Hepatocyte (in vitro differentiated cells): ENCODE measurements around the gene TNFAIP2. TPM values are rescaled to one million over a fixed set of nuclear protein-coding genes. Genes with fewer than 3 reads are reported as not detected.

Experiments used
- DNase-seq: peaks from one replicate; pipeline ENCODE4 v3.0.0-alpha.2; 2016; ENCODE audit warnings: low spot score
- H2AFZ ChIP-seq: fragments of 200-600 bp; sonication (generic); 2 replicates; pipeline ENCODE4 v1.6.0; 2016; ENCODE audit warnings: antibody characterized with exemption, mild to moderate bottlenecking
- H3K27ac ChIP-seq: fragments of 200-600 bp; sonication (generic); 2 replicates; pipeline ENCODE4 v1.5.1; 2016; ENCODE audit warnings: mild to moderate bottlenecking
- H3K27me3 ChIP-seq: fragments of 200-600 bp; sonication (generic); 2 replicates; pipeline ENCODE4 v1.6.1; 2016
- H3K36me3 ChIP-seq: fragments of 200-600 bp; sonication (generic); replicated peaks from 2 replicates; pipeline ENCODE4 v1.5.1; 2016; ENCODE audit warnings: low read depth; ENCODE audit not compliant: insufficient read depth
- H3K4me1 ChIP-seq: fragments of 200-600 bp; sonication (generic); 2 replicates; pipeline ENCODE4 v1.5.1; 2016; ENCODE audit warnings: mild to moderate bottlenecking, moderate library complexity; ENCODE audit not compliant: insufficient read depth
- H3K4me2 ChIP-seq: fragments of 200-600 bp; sonication (generic); 2 replicates; pipeline ENCODE4 v1.6.0; 2016
- H3K4me3 ChIP-seq: fragments of 200-600 bp; sonication (generic); 2 replicates; pipeline ENCODE4 v1.5.1; 2016; ENCODE audit warnings: mild to moderate bottlenecking
- H3K79me2 ChIP-seq: fragments of 200-600 bp; sonication (generic); 2 replicates; pipeline ENCODE4 v1.6.0; 2017; ENCODE audit warnings: mild to moderate bottlenecking
- H3K9me2 ChIP-seq: fragments of 200-600 bp; sonication (generic); replicated peaks from 2 replicates; pipeline ENCODE4 v1.6.0; 2017; ENCODE audit warnings: mild to moderate bottlenecking; ENCODE audit not compliant: insufficient read depth
- H3K9me3 ChIP-seq: fragments of 200-600 bp; sonication (generic); 2 replicates; pipeline ENCODE4 v1.5.1; 2016; ENCODE audit warnings: low read depth, mild to moderate bottlenecking
- H4K20me1 ChIP-seq: fragments of 200-600 bp; sonication (generic); 2 replicates; pipeline ENCODE4 v1.6.0; 2016; ENCODE audit warnings: mild to moderate bottlenecking; ENCODE audit not compliant: insufficient read depth, poor library complexity, severe bottlenecking
- CTCF ChIP-seq: fragments of 200-600 bp; sonication (generic); IDR thresholded peaks from 2 replicates; pipeline ENCODE4 v1.5.1; 2016; ENCODE audit warnings: antibody characterized with exemption, mild to moderate bottlenecking; ENCODE audit not compliant: poor library complexity
- EZH2 ChIP-seq: fragments of 200-600 bp; sonication (generic); IDR thresholded peaks from 2 replicates; pipeline ENCODE4 v1.6.1; 2016; ENCODE audit warnings: antibody characterized with exemption, mild to moderate bottlenecking, borderline replicate concordance
- EZH2phosphoT487 ChIP-seq: fragments of 200-600 bp; sonication (generic); IDR thresholded peaks from one replicate; pipeline ENCODE4 v1.6.1; 2018; ENCODE audit warnings: antibody characterized with exemption, mild to moderate bottlenecking, low read depth, moderate library complexity; ENCODE audit not compliant: unreplicated experiment, severe bottlenecking
- WGBS: methylation state at CpG from one replicate; pipeline ENCODE4 v1.1.6; 2016; ENCODE audit warnings: low lambda C conversion rate; ENCODE audit errors: missing lambda C conversion rate; 5-methylcytosine and 5-hydroxymethylcytosine counted together
- polyA plus RNA-seq: library from polyadenylated mRNA; unstranded; fragments of >200 nt; fragmentation: Nextera tagmentation; extraction: Ambion mirVana; gene quantifications from 2 replicates; pipeline ENCODE4 v1.2.1, GENCODE V29; 2016
- total RNA-seq: library from RNA; depleted of rRNA; stranded (reverse); fragments of >200 nt; gene quantifications from 2 replicates; pipeline ENCODE4 v1.2.3, GENCODE V29; 2014

Gene TNFAIP2, protein sequence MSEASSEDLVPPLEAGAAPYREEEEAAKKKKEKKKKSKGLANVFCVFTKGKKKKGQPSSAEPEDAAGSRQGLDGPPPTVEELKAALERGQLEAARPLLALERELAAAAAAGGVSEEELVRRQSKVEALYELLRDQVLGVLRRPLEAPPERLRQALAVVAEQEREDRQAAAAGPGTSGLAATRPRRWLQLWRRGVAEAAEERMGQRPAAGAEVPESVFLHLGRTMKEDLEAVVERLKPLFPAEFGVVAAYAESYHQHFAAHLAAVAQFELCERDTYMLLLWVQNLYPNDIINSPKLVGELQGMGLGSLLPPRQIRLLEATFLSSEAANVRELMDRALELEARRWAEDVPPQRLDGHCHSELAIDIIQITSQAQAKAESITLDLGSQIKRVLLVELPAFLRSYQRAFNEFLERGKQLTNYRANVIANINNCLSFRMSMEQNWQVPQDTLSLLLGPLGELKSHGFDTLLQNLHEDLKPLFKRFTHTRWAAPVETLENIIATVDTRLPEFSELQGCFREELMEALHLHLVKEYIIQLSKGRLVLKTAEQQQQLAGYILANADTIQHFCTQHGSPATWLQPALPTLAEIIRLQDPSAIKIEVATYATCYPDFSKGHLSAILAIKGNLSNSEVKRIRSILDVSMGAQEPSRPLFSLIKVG
- 14.0 and 16.0 TPM in 2 replicates for total RNA-seq
- polyA plus RNA-seq = 14.2 and 28.2 TPM in 2 replicates

DNA sequence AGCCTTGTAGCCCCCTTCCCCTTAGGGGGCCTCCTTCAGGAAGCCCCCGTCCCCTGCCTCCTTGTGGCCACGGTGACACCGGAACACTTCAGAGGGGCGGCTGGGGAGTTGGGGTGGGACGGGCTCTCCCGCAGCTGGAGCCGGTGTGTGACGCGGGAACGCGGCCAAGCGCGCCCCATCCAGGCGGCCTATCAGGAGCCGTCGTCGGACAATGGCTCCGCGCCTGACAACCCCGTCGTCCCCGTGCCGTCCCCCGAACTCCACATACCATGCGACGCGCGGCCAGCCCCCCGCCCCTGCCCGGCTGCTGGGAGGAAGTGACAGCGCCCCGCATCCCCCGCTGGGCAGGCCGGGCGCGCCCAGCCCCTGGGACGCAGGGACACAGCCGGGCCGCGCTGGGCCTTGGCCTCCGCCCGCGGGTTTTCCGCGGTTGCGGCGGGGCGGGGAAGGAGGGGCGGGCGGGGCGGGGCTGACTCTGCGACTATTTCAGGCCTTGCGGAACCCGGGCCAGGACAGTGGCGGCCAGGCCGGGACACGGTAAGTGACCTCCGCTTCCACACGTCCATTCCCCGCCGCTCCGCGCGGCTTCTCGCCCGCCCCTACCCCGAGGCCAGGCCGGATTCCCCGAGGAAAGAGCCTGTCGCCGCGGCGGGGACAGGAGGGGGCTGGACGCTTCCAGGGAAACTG is at the start of gene TNFAIP2:
Gene TNFAIP2, plus strand, starts transcription at position 515 of the 687 bp plus-strand sequence. CDS start 2,997 bp downstream, outside the sequence.
- H2AFZ ChIP-seq = peak within 1 kb of the TSS; percentile 55
- H3K36me3 ChIP-seq = no peaks in the 10 kb centered on the region
- peak within 1 kb of the TSS; percentile 75 for H3K27ac ChIP-seq
- H3K27me3 ChIP-seq = no peaks in the 10 kb centered on the region
- H3K79me2 ChIP-seq = no peaks in the 10 kb centered on the region
- H3K4me3 ChIP-seq = peak within 1 kb of the TSS; percentile 13
- peaks cover 30% of the 10 kb centered on the region for H3K4me1 ChIP-seq
- TF ChIP-seq EZH2 = peak; percentile 44
- no peak for TF ChIP-seq CTCF
- H3K4me2 ChIP-seq = peak within 1 kb of the TSS; percentile 90
- no peaks in the 10 kb centered on the region for H3K9me2 ChIP-seq
- DNase-seq = no peak
- WGBS = 15% methylated on average over 11 of the region's 74 CpGs
- H3K9me3 ChIP-seq = no peaks in the 10 kb centered on the region
- H4K20me1 ChIP-seq = no peaks in the 10 kb centered on the region

- Histone ChIP-seq H2AFZ (no peak overlapping the region), H3K36me3 (no peaks in the 10 kb centered on the region), H3K4me3 (no peak overlapping the region), H3K4me2 (peak overlapping the region; percentile 84), H3K27ac (peak overlapping the region; percentile 63), H3K79me2 (no peaks in the 10 kb centered on the region), H4K20me1 (no peaks in the 10 kb centered on the region), H3K4me1 (peaks cover 16% of the 10 kb centered on the region), H3K9me3 (no peaks in the 10 kb centered on the region), H3K27me3 (no peaks in the 10 kb centered on the region), H3K9me2 (no peaks in the 10 kb centered on the region)
- no peak for DNase-seq
- TF ChIP-seq CTCF (no peak), EZH2phosphoT487 (no peak), EZH2 (no peak)
- WGBS = 78% methylated on average over 18 of the region's 21 CpGs
Measured at GRCh38 chr14:103073876-103074728, 49.2 kb upstream of the TNFAIP2 start.

DNA sequence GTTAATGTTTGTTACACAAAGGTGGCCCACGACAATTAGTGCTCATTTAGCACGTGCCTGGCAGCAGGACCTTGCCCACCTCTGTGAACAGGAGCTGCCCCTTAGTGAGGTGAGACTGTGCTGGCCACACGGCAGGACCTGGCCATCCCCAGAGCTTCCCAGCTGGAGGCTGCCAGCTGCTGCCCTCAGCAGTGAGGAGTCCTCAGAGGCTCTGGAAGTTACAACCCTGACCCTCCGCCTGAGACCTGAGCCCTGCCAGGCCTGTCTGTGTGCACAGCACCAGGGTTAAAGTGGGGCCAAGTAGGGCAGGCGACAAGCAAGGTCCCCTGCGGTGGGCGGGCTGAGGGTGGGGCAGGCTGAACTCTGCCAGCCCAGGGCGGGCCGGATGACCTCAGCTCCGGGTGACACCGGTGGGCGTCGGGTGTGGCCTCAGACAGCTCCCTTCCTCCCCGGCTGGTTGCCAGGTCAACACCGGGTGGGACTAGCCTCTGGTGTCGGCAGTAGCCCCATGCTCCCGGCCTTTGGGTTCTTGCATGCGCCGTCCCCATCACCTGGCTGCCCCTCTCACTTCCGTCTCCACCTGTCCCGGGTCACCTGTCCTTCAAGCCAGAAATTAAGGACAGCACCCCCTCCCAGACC is 48.4 kb upstream of the TNFAIP2 start:
- Histone ChIP-seq H2AFZ (peak overlapping the region; percentile 73), H3K4me1 (peaks cover 16% of the 10 kb centered on the region), H3K27ac (peak overlapping the region; percentile 63), H3K9me3 (no peaks in the 10 kb centered on the region), H3K9me2 (no peaks in the 10 kb centered on the region), H3K4me3 (peak overlapping the region; percentile 1), H4K20me1 (no peaks in the 10 kb centered on the region), H3K36me3 (no peaks in the 10 kb centered on the region), H3K79me2 (no peaks in the 10 kb centered on the region), H3K27me3 (no peaks in the 10 kb centered on the region), H3K4me2 (peak overlapping the region; percentile 84)
- TF ChIP-seq CTCF (no peak), EZH2 (no peak), EZH2phosphoT487 (no peak)
- DNase-seq = peak; percentile 75
- WGBS = 30% methylated on average over 16 of the region's 21 CpGs
